PC-3 (cell line): ENCODE measurements around the gene PES1. TPM values are rescaled to one million over a fixed set of nuclear protein-coding genes. Genes with fewer than 3 reads are reported as not detected.

Experiments
- ATAC-seq: fragments of 200-7000 bp; cut with Tn5 transposase; 2 replicates; pipeline ENCODE4 v1.9.1; 2020; ENCODE audit warnings: mild to moderate bottlenecking, moderate library complexity
- BruUV-seq: library from RNA; stranded (reverse); fragments of 400-500 nt; replicated peaks from 2 replicates; lab custom pipeline; 2021; lab: Mats Ljungman, UMichigan
- CTCF ChIA-PET: fragments of 300-600 bp; sonication (Branson Sonifier 250); formaldehyde crosslinking; loops from one replicate; lab custom pipeline; 2022; ENCODE audit warnings: antibody characterized with exemption; lab: Charles Lee
- POLR2A ChIA-PET: fragments of 300-600 bp; sonication (Branson Sonifier 250); formaldehyde crosslinking; loops from one replicate; lab custom pipeline; 2022; ENCODE audit warnings: antibody characterized with exemption; ENCODE audit not compliant: unreplicated experiment; lab: Charles Lee
- DNase-seq: peaks from one replicate; pipeline ENCODE4 v3.0.0-alpha.2; 2015
- H2AFZ ChIP-seq: fragments of 300-600 bp; sonication (generic); 2 replicates; pipeline ENCODE4 v1.6.0; 2016; ENCODE audit warnings: antibody characterized with exemption, low read length
- H3F3A ChIP-seq: fragments of 300-600 bp; sonication (generic); one replicate; pipeline ENCODE4 v1.6.0; 2017; ENCODE audit warnings: antibody characterized with exemption, low read length, control low read depth, mild to moderate bottlenecking; ENCODE audit not compliant: unreplicated experiment
- H3K27ac ChIP-seq: fragments of 300-600 bp; sonication (generic); 2 replicates; pipeline ENCODE4 v1.5.1; 2016; ENCODE audit warnings: mild to moderate bottlenecking, low read length
- H3K27me3 ChIP-seq: fragments of 300-600 bp; sonication (generic); 2 replicates; pipeline ENCODE4 v1.6.1; 2016; ENCODE audit warnings: low read length, mixed read lengths
- H3K36me3 ChIP-seq: fragments of 300-600 bp; sonication (generic); 2 replicates; pipeline ENCODE4 v1.6.1; 2016; ENCODE audit warnings: low read depth, mixed run types, low read length, mixed read lengths
- H3K4me1 ChIP-seq: fragments of 300-600 bp; sonication (generic); 2 replicates; pipeline ENCODE4 v1.5.1; 2016; ENCODE audit warnings: low read length; ENCODE audit not compliant: insufficient read depth
- H3K4me2 ChIP-seq: fragments of 300-600 bp; sonication (generic); 2 replicates; pipeline ENCODE4 v1.6.0; 2016; ENCODE audit warnings: low read length
- H3K4me3 ChIP-seq: fragments of 300-600 bp; sonication (generic); 2 replicates; pipeline ENCODE4 v1.5.1; 2016; ENCODE audit warnings: mild to moderate bottlenecking, low read length, mixed read lengths
- H3K79me2 ChIP-seq: fragments of 300-600 bp; sonication (generic); 2 replicates; pipeline ENCODE4 v1.6.1; 2017; ENCODE audit warnings: low read length, mixed read lengths
- H3K9ac ChIP-seq: fragments of 300-600 bp; sonication (generic); 2 replicates; pipeline ENCODE4 v1.6.0; 2016; ENCODE audit warnings: mild to moderate bottlenecking, low read length
- H3K9me2 ChIP-seq: fragments of 300-600 bp; sonication (generic); replicated peaks from 2 replicates; pipeline ENCODE4 v1.6.1; 2016; ENCODE audit warnings: mixed run types, low read length, mixed read lengths
- H3K9me3 ChIP-seq: fragments of 300-600 bp; sonication (generic); 2 replicates; pipeline ENCODE4 v1.6.1; 2016; ENCODE audit warnings: low read length, mixed read lengths
- H4K20me1 ChIP-seq: fragments of 300-600 bp; sonication (generic); 2 replicates; pipeline ENCODE4 v1.6.1; 2016; ENCODE audit warnings: low read length, mixed read lengths
- EZH2 ChIP-seq: fragments of 300-600 bp; sonication (generic); IDR thresholded peaks from one replicate; pipeline ENCODE4 v1.6.1; 2017; ENCODE audit warnings: antibody characterized with exemption, mild to moderate bottlenecking, low read length; ENCODE audit not compliant: unreplicated experiment
- EZH2phosphoT487 ChIP-seq: fragments of 300-600 bp; sonication (generic); IDR thresholded peaks from 2 replicates; pipeline ENCODE4 v1.6.1; 2018; ENCODE audit warnings: mild to moderate bottlenecking, antibody characterized with exemption, low read length, borderline replicate concordance
- intact Hi-C: fragments of 100-400 bp; cut with micrococcal nuclease; formaldehyde crosslinking; loops from 2 replicates; pipeline ENCODE4 v1.9.0; 2023
- total RNA-seq: library from RNA; depleted of rRNA; stranded (reverse); fragments of >200 nt; gene quantifications from 2 replicates; pipeline ENCODE4 v1.2.3, GENCODE V29; 2014
- TF ChIP-seq, protein P1 (sequence below): fragments of 300-600 bp; sonication (generic); conservative IDR thresholded peaks from 2 replicates; pipeline ENCODE4 v1.5.1; 2017; ENCODE audit warnings: antibody characterized with exemption, low read depth, mild to moderate bottlenecking, low read length

The PES1 gene
- total RNA-seq, 1 experiment from 2014 or later = 105 TPM

DNA sequence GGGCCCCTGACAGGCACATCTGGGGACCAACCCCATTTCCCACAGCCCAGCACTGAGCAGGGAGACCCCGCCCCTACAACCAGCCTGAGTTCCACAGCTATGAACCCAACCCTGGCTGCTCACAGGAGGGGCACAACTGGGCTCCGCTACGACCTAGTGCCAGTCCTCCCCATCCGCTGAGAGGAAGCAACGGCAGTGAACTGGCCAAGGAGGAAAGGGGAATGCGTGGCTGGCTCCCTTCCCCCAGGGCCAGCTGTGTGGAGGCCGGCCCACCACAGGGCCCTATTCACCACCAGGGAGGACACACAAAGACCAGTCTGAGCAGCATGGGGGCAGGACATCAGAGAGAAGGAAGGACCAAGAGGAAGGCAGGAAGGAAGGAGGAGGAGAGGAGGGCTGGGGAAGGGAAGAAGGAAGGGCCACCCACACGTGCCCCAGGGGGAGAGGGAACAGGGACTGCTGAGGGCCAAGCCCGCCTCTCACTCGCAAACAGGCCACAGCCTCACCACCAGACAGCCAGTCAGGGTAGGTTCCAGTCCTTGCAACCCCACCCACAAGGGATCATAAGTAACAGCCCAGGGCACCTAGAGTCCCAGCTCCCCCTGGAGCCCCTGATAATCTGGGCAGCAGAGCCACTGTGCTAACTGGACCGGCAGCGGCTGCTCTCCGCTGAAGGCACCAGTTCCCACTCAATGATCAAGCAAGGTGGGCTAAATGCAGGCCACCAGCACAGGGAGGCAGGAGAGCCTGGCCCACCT, 8.7 kb downstream of the PES1 start:
- no peaks in the 10 kb centered on the region for H3F3A ChIP-seq
- no peaks in the 10 kb centered on the region for H3K9me3 ChIP-seq
- CTCF ChIA-PET = no interaction called here
- no peak overlapping the region for H3K27ac ChIP-seq
- intact Hi-C loops = no loop called here
- H3K79me2 ChIP-seq = no peaks in the 10 kb centered on the region; the same call in 1 of the 2 replicates
- peaks cover 40% of the 10 kb centered on the region for H3K36me3 ChIP-seq
- H2AFZ ChIP-seq = no peak overlapping the region
- H3K27me3 ChIP-seq = no peaks in the 10 kb centered on the region
- H3K9me2 ChIP-seq = no peaks in the 10 kb centered on the region
- POLR2A ChIA-PET = no interaction called here
- H4K20me1 ChIP-seq = no peaks in the 10 kb centered on the region
- H3K4me3 ChIP-seq = no peak overlapping the region
- no peak overlapping the region for H3K9ac ChIP-seq
- no peak for TF ChIP-seq EZH2
- TF ChIP-seq, protein P1, sequence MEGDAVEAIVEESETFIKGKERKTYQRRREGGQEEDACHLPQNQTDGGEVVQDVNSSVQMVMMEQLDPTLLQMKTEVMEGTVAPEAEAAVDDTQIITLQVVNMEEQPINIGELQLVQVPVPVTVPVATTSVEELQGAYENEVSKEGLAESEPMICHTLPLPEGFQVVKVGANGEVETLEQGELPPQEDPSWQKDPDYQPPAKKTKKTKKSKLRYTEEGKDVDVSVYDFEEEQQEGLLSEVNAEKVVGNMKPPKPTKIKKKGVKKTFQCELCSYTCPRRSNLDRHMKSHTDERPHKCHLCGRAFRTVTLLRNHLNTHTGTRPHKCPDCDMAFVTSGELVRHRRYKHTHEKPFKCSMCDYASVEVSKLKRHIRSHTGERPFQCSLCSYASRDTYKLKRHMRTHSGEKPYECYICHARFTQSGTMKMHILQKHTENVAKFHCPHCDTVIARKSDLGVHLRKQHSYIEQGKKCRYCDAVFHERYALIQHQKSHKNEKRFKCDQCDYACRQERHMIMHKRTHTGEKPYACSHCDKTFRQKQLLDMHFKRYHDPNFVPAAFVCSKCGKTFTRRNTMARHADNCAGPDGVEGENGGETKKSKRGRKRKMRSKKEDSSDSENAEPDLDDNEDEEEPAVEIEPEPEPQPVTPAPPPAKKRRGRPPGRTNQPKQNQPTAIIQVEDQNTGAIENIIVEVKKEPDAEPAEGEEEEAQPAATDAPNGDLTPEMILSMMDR = no peak
- no peak for TF ChIP-seq EZH2phosphoT487
- DNase-seq (no peak), ATAC-seq (no peak)
- H3K4me2 ChIP-seq = no peak overlapping the region
- H3K4me1 ChIP-seq = no peaks in the 10 kb centered on the region
- BruUV-seq = no TSS peak

DNA sequence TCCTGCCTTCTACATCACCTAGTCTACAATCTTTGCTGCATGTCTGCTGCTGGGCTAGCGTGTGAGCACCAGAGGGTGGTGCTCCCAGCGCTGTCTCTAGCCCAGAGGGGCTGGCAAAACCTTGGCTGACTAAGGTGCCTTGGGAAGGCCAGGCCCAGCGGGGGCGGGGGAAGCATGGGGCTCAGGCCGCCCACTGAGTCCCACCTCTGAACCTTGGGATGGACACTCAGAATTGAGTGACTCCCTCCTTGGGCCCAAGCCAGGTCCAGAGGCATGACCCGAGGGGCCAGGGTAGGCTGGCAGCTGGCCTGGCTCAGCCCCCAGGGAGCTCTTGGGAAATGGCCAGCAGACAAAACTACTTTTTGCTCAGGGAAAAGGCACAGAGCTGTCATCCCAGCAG, 9.7 kb downstream of the PES1 start:
- Histone ChIP-seq H3F3A (no peaks in the 10 kb centered on the region), H2AFZ (no peak overlapping the region), H3K4me3 (no peak overlapping the region), H3K4me1 (no peaks in the 10 kb centered on the region), H3K9me2 (no peaks in the 10 kb centered on the region), H3K9ac (no peak overlapping the region), H3K4me2 (no peak overlapping the region), H3K27me3 (no peaks in the 10 kb centered on the region), H3K36me3 (peaks cover 30% of the 10 kb centered on the region), H4K20me1 (no peaks in the 10 kb centered on the region), H3K79me2 (no peaks in the 10 kb centered on the region), H3K9me3 (no peaks in the 10 kb centered on the region), H3K27ac (no peak overlapping the region)
- ChIA-PET CTCF (no interaction called here), POLR2A (no interaction called here)
- intact Hi-C loops = no loop called here
- ATAC-seq (no peak), DNase-seq (no peak)
- TF ChIP-seq, protein P1 = no peak
- TF ChIP-seq EZH2phosphoT487 = no peak
- BruUV-seq = no TSS peak

DNA sequence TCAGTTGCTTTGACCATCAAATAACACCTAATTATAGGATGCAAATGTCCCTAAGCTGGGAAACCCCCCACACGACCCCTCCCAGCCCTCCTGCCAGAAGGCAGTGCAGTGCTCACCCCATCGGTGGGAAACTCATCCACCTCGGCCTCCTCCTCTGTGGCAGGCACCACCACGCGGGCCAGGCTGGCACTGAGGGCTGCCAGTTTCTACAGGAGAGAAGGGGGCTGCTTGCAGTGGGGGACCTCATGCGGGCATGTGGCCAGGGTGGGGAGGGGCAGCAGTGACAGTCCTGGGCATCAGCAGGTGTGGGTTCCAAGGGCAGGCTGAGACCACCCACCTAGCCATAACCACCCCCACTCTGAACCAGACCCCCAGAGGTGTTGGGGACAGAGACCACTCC, 10.8 kb downstream of the PES1 start:
- H3K4me1 ChIP-seq = no peaks in the 10 kb centered on the region
- H3K27ac ChIP-seq = no peak overlapping the region
- H3K4me3 ChIP-seq = no peak overlapping the region
- no peaks in the 10 kb centered on the region for H3K27me3 ChIP-seq
- intact Hi-C loops = no loop called here
- H3F3A ChIP-seq = no peaks in the 10 kb centered on the region
- ATAC-seq = no peak
- no peaks in the 10 kb centered on the region for H3K79me2 ChIP-seq
- no TSS peak for BruUV-seq
- no peak overlapping the region for H3K9ac ChIP-seq
- H3K4me2 ChIP-seq = no peak overlapping the region
- no peak for DNase-seq
- no peak overlapping the region for H2AFZ ChIP-seq
- H3K9me2 ChIP-seq = no peaks in the 10 kb centered on the region
- CTCF ChIA-PET = no interaction called here
- peaks cover 27% of the 10 kb centered on the region for H3K36me3 ChIP-seq
- no peaks in the 10 kb centered on the region for H4K20me1 ChIP-seq
- no peaks in the 10 kb centered on the region for H3K9me3 ChIP-seq
- TF ChIP-seq EZH2phosphoT487 = no peak
- TF ChIP-seq EZH2 = no peak
- TF ChIP-seq, protein P1 = no peak
- POLR2A ChIA-PET = no interaction called here
